ENCODE measurements around the gene FOXO1. TPM values are rescaled to one million over a fixed set of nuclear protein-coding genes. Genes with fewer than 3 reads are reported as not detected.

FOXO1 gene
- total and polyA plus RNA-seq, 2 experiments from 2014 or later = 32.4 to 68.0 TPM

GRCh38 chr13:40679480-40679985 lies 13.1 kb upstream of the FOXO1 start (continued):
- TF ChIP-seq ZNF462 (CRISPR knock-in tag; IDR thresholded peaks at IDR 0.05) (no peak), ETS1 (IDR thresholded peaks at IDR 0.05) (no peak), POLR2AphosphoS5 (IDR thresholded peaks at IDR 0.05; ENCODE audit: low read depth) (no peak), STAT1 (IDR thresholded peaks at IDR 0.05; ENCODE audit: unreplicated experiment) (no peak), REST (IDR thresholded peaks at IDR 0.05; ENCODE audit: unreplicated experiment) (no peak), EZH2phosphoT487 (IDR thresholded peaks at IDR 0.05; ENCODE audit: unreplicated experiment) (no peak), ZNF114 (CRISPR knock-in tag; IDR thresholded peaks at IDR 0.05) (no peak)
